ENCODE measurements around the gene OTULIN. TPM values are rescaled to one million over a fixed set of nuclear protein-coding genes. Genes with fewer than 3 reads are reported as not detected.

Gene OTULIN
- total RNA-seq, 4 donors from 2014 or later = 28.3 to 55.0 (median 30.3) TPM

DNA sequence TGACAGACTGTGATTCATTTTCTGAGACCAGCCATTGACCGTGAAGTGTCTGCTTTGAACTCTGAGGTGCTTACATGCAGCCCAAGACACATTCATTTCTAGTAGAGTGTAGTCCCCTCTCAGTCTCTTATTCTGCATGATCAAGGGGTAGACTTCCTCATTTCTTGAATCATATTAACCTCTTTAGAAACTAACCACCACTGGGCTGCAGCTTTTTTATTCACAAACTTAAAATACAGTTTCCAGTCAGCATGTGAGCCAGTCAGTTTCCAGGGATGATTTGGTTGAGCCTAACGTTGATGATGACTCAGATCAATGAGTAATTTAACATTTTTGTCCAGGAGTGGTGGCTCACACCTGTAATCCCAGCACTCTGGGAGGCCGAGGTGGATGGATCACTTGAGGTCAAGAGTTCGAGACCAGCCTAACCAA is 59.2 kb downstream of the OTULIN start:
- TF ChIP-seq, protein P1, sequence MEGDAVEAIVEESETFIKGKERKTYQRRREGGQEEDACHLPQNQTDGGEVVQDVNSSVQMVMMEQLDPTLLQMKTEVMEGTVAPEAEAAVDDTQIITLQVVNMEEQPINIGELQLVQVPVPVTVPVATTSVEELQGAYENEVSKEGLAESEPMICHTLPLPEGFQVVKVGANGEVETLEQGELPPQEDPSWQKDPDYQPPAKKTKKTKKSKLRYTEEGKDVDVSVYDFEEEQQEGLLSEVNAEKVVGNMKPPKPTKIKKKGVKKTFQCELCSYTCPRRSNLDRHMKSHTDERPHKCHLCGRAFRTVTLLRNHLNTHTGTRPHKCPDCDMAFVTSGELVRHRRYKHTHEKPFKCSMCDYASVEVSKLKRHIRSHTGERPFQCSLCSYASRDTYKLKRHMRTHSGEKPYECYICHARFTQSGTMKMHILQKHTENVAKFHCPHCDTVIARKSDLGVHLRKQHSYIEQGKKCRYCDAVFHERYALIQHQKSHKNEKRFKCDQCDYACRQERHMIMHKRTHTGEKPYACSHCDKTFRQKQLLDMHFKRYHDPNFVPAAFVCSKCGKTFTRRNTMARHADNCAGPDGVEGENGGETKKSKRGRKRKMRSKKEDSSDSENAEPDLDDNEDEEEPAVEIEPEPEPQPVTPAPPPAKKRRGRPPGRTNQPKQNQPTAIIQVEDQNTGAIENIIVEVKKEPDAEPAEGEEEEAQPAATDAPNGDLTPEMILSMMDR (IDR thresholded peaks at IDR 0.05) = no peak
- DNase-seq (ENCODE audit: low spot score) = no peak
- no peak for ATAC-seq (ENCODE audit: low FRiP score)

DNA sequence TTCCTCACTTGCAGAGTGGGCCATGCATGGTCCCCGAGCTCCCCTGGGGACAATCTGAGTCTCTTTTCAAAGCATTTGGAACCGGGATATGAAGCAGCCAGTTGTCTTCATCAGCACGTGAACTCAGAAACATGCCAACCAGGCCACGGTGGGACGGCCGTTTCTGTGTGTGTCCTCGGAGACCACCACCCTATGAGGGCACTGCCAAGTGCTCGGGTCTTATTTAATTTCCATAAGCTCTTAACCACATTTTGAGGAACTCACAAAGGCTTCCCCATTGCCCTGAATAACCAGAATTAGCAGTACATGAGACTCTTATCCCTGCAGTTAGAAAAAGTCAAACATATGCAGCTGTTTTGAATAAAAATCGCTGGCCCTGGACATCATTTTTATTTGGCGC is 60.1 kb downstream of the OTULIN start:
- no peak for ATAC-seq (ENCODE audit: low FRiP score)
- no peak for DNase-seq (ENCODE audit: low spot score)
- TF ChIP-seq, protein P1 (IDR thresholded peaks at IDR 0.05) = no peak

DNA sequence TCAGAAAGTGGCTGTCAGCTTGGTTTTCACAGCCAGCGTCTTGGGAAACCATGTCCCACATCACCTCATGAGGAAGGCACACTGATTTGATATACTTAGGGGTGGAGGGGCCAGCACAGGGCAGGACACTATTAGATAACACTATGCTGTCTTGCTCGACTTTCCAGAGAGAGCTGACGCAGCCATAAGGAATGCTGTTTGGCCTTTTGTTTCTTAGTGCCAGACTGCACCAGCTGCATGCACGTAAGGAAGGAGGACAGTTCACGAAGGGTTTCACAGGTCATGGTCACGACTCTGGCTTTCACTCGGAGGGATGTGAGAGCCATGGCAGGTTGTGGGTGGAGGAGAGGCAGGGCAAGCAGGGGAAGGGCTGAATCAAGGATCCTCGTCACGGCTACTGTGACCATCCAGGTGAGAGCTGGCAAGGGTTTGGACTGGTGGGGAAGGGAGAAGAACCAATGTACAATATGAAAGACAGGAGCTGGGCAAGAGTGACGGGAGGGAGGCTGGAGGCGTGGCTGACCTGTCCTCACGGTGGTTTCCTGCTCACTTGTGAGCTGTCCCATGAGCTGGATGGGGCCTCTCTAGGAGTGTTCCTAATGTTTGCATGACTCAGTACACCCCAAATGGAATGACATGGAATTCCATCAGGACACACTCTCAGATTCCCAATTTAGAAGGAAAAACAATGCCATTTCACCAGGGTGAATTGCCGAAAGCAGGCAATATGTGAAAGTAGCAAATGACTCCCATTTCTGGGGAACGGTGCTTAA is 61.7 kb downstream of the OTULIN start:
- DNase-seq (ENCODE audit: low spot score) (no peak), ATAC-seq (ENCODE audit: low FRiP score) (no peak)
- TF ChIP-seq, protein P1 (IDR thresholded peaks at IDR 0.05) = no peak

DNA sequence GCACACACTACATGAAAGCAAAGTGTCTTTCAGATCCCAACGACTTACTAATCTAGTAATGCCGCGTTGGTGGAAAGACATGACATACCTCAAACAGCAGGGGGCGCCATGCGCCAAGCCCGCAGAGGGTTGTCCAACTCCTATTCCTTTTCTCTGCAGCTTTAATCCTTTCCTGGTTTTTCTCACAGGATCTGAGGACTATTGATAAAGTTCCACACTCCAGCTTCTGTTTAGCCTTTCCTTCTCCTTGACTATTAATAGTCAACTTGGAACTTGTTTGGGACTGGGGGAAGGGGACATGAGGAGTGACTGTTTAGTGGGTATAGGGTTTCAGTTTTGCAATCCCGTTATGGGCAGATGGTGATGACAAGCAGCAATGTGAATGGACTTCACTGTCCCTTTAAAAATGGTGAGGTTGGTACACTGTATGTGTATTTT is 62.9 kb downstream of the OTULIN start:
- TF ChIP-seq, protein P1 (IDR thresholded peaks at IDR 0.05) = peak in 2 of 3 donors; percentile 60 to 80
- DNase-seq (ENCODE audit: low spot score) (no peak), ATAC-seq (ENCODE audit: low FRiP score) (peak; percentile 67)

DNA sequence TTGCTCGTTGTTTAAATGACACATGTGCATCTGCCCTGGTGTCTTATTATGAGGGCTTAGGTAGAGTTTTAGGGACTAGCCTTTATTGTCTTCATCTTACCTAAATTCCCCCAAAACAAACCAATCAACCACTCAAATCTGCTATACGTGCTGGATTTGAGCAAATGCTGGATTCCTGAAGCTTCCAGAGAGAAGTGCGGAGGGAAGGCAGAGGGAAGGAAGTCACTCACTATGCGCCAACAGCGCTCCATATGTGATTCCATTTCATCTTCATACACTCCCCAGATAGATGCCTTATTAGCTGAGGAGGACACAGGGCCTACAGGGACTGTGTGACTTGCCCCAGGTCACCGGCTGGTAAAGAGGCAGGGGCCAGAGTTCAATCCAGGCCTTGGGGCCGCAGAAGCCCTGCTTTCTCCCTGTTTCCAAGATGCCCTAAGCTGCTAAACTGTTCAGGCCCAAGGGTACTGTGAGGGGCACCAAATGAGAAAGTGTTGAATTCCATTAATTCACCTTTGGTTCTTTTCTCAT is 63.5 kb downstream of the OTULIN start:
- ATAC-seq (ENCODE audit: low FRiP score) = no peak
- TF ChIP-seq, protein P1 (IDR thresholded peaks at IDR 0.05) = no peak
- DNase-seq (ENCODE audit: low spot score) = no peak

DNA sequence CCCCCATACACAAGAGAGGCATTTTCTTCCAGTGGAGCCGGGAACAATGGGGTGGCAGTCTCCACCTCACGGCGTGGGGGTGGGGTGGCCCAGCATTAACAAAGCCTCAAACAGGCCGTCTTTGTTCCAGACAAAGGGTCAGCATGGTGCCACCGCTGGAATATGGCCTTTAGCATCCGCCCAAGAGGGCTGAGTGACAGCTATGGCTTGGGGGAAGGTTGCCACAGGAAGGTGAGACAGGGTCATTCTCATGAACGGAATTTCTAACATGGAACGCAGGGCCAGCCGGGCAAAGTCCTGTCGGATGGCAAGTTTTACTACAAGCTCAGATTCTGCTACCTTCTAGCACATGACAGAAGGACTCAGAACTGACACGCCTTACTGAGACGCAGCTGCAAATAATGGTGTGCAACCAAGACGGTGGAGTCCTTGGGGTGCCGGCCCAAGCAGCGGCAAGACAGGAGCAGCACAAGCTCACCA is 64.0 kb downstream of the OTULIN start:
- TF ChIP-seq, protein P1 (IDR thresholded peaks at IDR 0.05) = no peak
- ATAC-seq (ENCODE audit: low FRiP score) (no peak), DNase-seq (ENCODE audit: low spot score) (no peak)
